Jurkat, Clone E6-1 (cell line): Measurements from ENCODE around the gene GSTM2.

Experiments used
- DNase-seq: peaks from one replicate; pipeline ENCODE4 v3.0.0-alpha.2; 2011; ENCODE audit warnings: low read depth, low spot score
- H3K4me3 ChIP-seq: 2 replicates; pipeline ENCODE4 v1.5.1; 2011; ENCODE audit warnings: mild to moderate bottlenecking, low read length, control low read depth, moderate library complexity

The GSTM2 gene

GRCh38 chr1:109628540-109629321 lies 39.1 kb upstream of the GSTM2 start:
- no peak overlapping the region for H3K4me3 ChIP-seq
- no peak for DNase-seq

GRCh38 chr1:109629372-109630030 lies 38.4 kb upstream of the GSTM2 start:
- no peak for DNase-seq
- no peak overlapping the region for H3K4me3 ChIP-seq

- no peak overlapping the region for H3K4me3 ChIP-seq
- no peak for DNase-seq
These were observed 37.6 kb upstream of the GSTM2 start for GRCh38 chr1:109630081-109630897.

GRCh38 chr1:109630898-109631512 lies 36.9 kb upstream of the GSTM2 start:
- H3K4me3 ChIP-seq = no peak overlapping the region
- no peak for DNase-seq

GRCh38 chr1:109631513-109632505 lies 36.0 kb upstream of the GSTM2 start:
- no peak overlapping the region for H3K4me3 ChIP-seq
- DNase-seq = no peak

- H3K4me3 ChIP-seq = no peak overlapping the region
- no peak for DNase-seq
These were observed 35.0 kb upstream of the GSTM2 start for GRCh38 chr1:109632671-109633346.

GRCh38 chr1:109634292-109634691 lies 33.6 kb upstream of the GSTM2 start:
- no peak overlapping the region for H3K4me3 ChIP-seq
- no peak for DNase-seq

- DNase-seq = no peak
- H3K4me3 ChIP-seq = no peak overlapping the region
These were observed 32.8 kb upstream of the GSTM2 start for GRCh38 chr1:109634771-109635750.

- no peak for DNase-seq
- H3K4me3 ChIP-seq = no peak overlapping the region
These were observed 32.0 kb upstream of the GSTM2 start for GRCh38 chr1:109635862-109636200.

- DNase-seq = no peak
- no peak overlapping the region for H3K4me3 ChIP-seq
These were observed 31.5 kb upstream of the GSTM2 start for GRCh38 chr1:109636201-109636952.

- H3K4me3 ChIP-seq = no peak overlapping the region
- DNase-seq = no peak
These were observed 30.4 kb upstream of the GSTM2 start for GRCh38 chr1:109637446-109637845.

- no peak for DNase-seq
- H3K4me3 ChIP-seq = no peak overlapping the region
These were observed 28.6 kb upstream of the GSTM2 start for GRCh38 chr1:109639063-109639840.

GRCh38 chr1:109639841-109640184 lies 28.0 kb upstream of the GSTM2 start:
- H3K4me3 ChIP-seq = no peak overlapping the region
- no peak for DNase-seq

GRCh38 chr1:109640285-109640865 lies 27.5 kb upstream of the GSTM2 start:
- peak; percentile 66 for DNase-seq
- no peak overlapping the region for H3K4me3 ChIP-seq

- no peak overlapping the region for H3K4me3 ChIP-seq
- no peak for DNase-seq
These were observed 26.6 kb upstream of the GSTM2 start for GRCh38 chr1:109641078-109641740.
